HepG2 (cell line): ENCODE data around the gene CCDC69. TPM values are rescaled to one million over a fixed set of nuclear protein-coding genes. Genes with fewer than 3 reads are reported as not detected.

Experiments
- ATAC-seq: fragments of 200-7000 bp; cut with Tn5 transposase; 3 replicates; pipeline ENCODE4 v1.9.1; 2020; ENCODE audit warnings: mild to moderate bottlenecking, moderate library complexity
- BruUV-seq: library from RNA; stranded (reverse); fragments of 400-500 nt; replicated peaks from 2 replicates; lab custom pipeline; 2021; lab: Mats Ljungman, UMichigan
- CTCF ChIA-PET: fragments of 300-600 bp; formaldehyde crosslinking; extraction: SDS; loops from one replicate; lab custom pipeline; 2021; ENCODE audit warnings: low total read pairs, inconsistent platforms, low intra/inter-chr PET ratio; lab: Yijun Ruan, JAX
- POLR2A ChIA-PET: fragments of 350-600 bp; sonication (Branson Sonifier 250); formaldehyde crosslinking; loops from one replicate; lab custom pipeline; 2020; ENCODE audit warnings: antibody characterized with exemption, inconsistent platforms; lab: Yijun Ruan, JAX
- DNase-seq: peaks from one replicate; pipeline ENCODE4 v3.0.0-alpha.2; 2015; ENCODE audit warnings: low spot score
- FAIRE-seq: peaks from 3 replicates; lab custom pipeline; 2011; peaks lifted over from hg19 to GRCh38; lab: Jason Lieb, UNC
- H2AFZ ChIP-seq: one replicate; pipeline ENCODE4 v1.6.1; 2011; ENCODE audit warnings: low read length, inconsistent platforms
- H3K27ac ChIP-seq: fragments of 300-600 bp; 3 replicates; pipeline ENCODE4 v1.8.0; 2011; ENCODE audit warnings: mixed run types, mild to moderate bottlenecking, mixed read lengths, low read length, inconsistent platforms; ENCODE audit not compliant: insufficient read depth; ENCODE audit errors: extremely low read length
- H3K27me3 ChIP-seq, 2 experiments: fragments of 200-600 bp in 1 of 2; 2 replicates in 1 of 2; 3 replicates in 1 of 2; pipeline versions ENCODE4 v1.6.0 to v1.8.0; 2011; ENCODE audit warnings: low read length in 2 of 2, mild to moderate bottlenecking in 2 of 2, moderate library complexity in 2 of 2, inconsistent platforms in 1 of 2; ENCODE audit not compliant: insufficient read depth in 2 of 2, control insufficient read depth in 1 of 2
- H3K36me3 ChIP-seq, 2 experiments: fragments of 200-600 bp in 1 of 2; replicated peaks in 1 of 2; 2 replicates in 1 of 2; 3 replicates in 1 of 2; pipeline versions ENCODE4 v1.5.1 to v1.8.0; 2011; ENCODE audit warnings: low read length in 2 of 2, inconsistent platforms in 1 of 2; ENCODE audit not compliant: insufficient read depth in 2 of 2, control insufficient read depth in 1 of 2
- H3K4me1 ChIP-seq: 2 replicates; pipeline ENCODE4 v1.5.1; 2012; ENCODE audit warnings: low read length, inconsistent platforms; ENCODE audit not compliant: insufficient read depth
- H3K4me2 ChIP-seq: 2 replicates; pipeline ENCODE4 v1.6.0; 2011; ENCODE audit warnings: low read depth, low read length, inconsistent platforms
- H3K4me3 ChIP-seq, 3 experiments: fragments of 200-600 bp in 1 of 3; sonication (generic), shearing (Covaris generic) in 1 of 3; replicated peaks in 1 of 3; 2 replicates each; pipeline ENCODE4 v1.5.1; 2011 to 2016; ENCODE audit warnings: low read length in 3 of 3, inconsistent platforms in 2 of 3, low read depth in 2 of 3, mild to moderate bottlenecking in 2 of 3, control low read depth in 1 of 3, mixed read lengths in 1 of 3; ENCODE audit not compliant: insufficient read depth in 1 of 3
- H3K79me2 ChIP-seq: one replicate; pipeline ENCODE4 v1.6.1; 2011; ENCODE audit warnings: low read length, inconsistent platforms; ENCODE audit not compliant: insufficient read depth
- H3K9ac ChIP-seq: 2 replicates; pipeline ENCODE4 v1.6.0; 2011; ENCODE audit warnings: mild to moderate bottlenecking, low read depth, low read length, inconsistent platforms; ENCODE audit not compliant: insufficient read depth
- H3K9me3 ChIP-seq: 2 replicates; pipeline ENCODE4 v1.5.1; 2012; ENCODE audit warnings: mild to moderate bottlenecking, low read length
- H4K20me1 ChIP-seq: 2 replicates; pipeline ENCODE4 v1.6.0; 2011; ENCODE audit warnings: inconsistent platforms, mild to moderate bottlenecking, low read length, moderate library complexity; ENCODE audit not compliant: insufficient read depth
- AHR ChIP-seq: IDR thresholded peaks from 2 replicates; pipeline ENCODE4 v1.6.1; 2018; ENCODE audit warnings: missing genetic modification reagents, missing compliant biosample characterization
- CSRNP1 ChIP-seq: sonication (generic); formaldehyde crosslinking; IDR thresholded peaks from 2 replicates; pipeline ENCODE4 v1.8.1; 2023; ENCODE audit warnings: mild to moderate bottlenecking, missing genetic modification reagents
- ETV5 ChIP-seq: IDR thresholded peaks from 2 replicates; pipeline ENCODE4 v1.6.1; 2018; ENCODE audit warnings: missing biosample characterization, missing genetic modification reagents, inconsistent platforms, borderline replicate concordance
- GTF3A ChIP-seq: sonication (generic); formaldehyde crosslinking; conservative IDR thresholded peaks from 2 replicates; pipeline ENCODE4 v1.4.0; 2020; ENCODE audit warnings: mild to moderate bottlenecking, missing genetic modification reagents
- NFYB ChIP-seq: sonication (generic); formaldehyde crosslinking; IDR thresholded peaks from 2 replicates; pipeline ENCODE4 v1.4.0; 2020; ENCODE audit warnings: missing genetic modification reagents
- NR2F1 ChIP-seq, 2 experiments: fragments of 450-650 bp in 1 of 2; formaldehyde crosslinking in 1 of 2; IDR thresholded peaks; 2 replicates each; pipeline versions ENCODE4 v1.5.0 to v1.6.1; 2016 to 2020; ENCODE audit warnings: mild to moderate bottlenecking in 1 of 2, missing compliant biosample characterization in 1 of 2, missing genetic modification reagents in 1 of 2, moderate library complexity in 1 of 2
- POLR2A ChIP-seq, 2 experiments: IDR thresholded peaks; 2 replicates each; pipeline ENCODE4 v1.6.1; 2011; ENCODE audit warnings: low read depth in 2 of 2, low read length in 2 of 2, mild to moderate bottlenecking in 1 of 2, moderate library complexity in 1 of 2; ENCODE audit not compliant: insufficient read depth in 1 of 2
- RBFOX2 ChIP-seq: fragments of 200-400 bp; formaldehyde crosslinking; IDR thresholded peaks from 2 replicates; pipeline ENCODE4 v1.6.1; 2017; ENCODE audit warnings: low read depth, mild to moderate bottlenecking, low read length
- SOX13 ChIP-seq, 3 experiments: fragments of 450-650 bp in 1 of 3; sonication (generic) in 1 of 3; formaldehyde crosslinking in 1 of 3; IDR thresholded peaks in 2 of 3; conservative IDR thresholded peaks in 1 of 3; 2 replicates each; pipeline versions ENCODE4 v1.5.0 to v1.6.1; 2016 to 2020; ENCODE audit warnings: antibody characterized with exemption in 1 of 3, mild to moderate bottlenecking in 1 of 3, missing compliant biosample characterization in 1 of 3, missing genetic modification reagents in 1 of 3, moderate library complexity in 1 of 3
- TERF1 ChIP-seq: sonication (generic); formaldehyde crosslinking; IDR thresholded peaks from 2 replicates; pipeline ENCODE4 v1.8.0; 2022; ENCODE audit warnings: mild to moderate bottlenecking, missing genetic modification reagents, moderate library complexity
- ZNF142 ChIP-seq: sonication (generic); formaldehyde crosslinking; IDR thresholded peaks from 2 replicates; pipeline ENCODE4 v1.4.0; 2020; ENCODE audit warnings: missing genetic modification reagents
- ZSCAN29 ChIP-seq: sonication (generic); formaldehyde crosslinking; conservative IDR thresholded peaks from 2 replicates; pipeline ENCODE4 v1.4.0; 2020; ENCODE audit warnings: mild to moderate bottlenecking, missing genetic modification reagents
- WGBS: methylation state at CpG from one replicate; pipeline ENCODE4 v1.1.6; 2017; ENCODE audit warnings: low lambda C conversion rate; 5-methylcytosine and 5-hydroxymethylcytosine counted together
- in situ Hi-C: cut with HindIII; loops from 2 replicates; pipeline ENCODE4 v1.10.0; 2017; ENCODE audit warnings: low pct_unique_long_range_greater_than_20kb; ENCODE audit not compliant: extremely low pct_ligation_motif_present
- intact Hi-C: fragments of 100-400 bp; cut with micrococcal nuclease; formaldehyde crosslinking; loops from one replicate; pipeline ENCODE4 v1.10.0; 2022; ENCODE audit not compliant: unreplicated experiment
- polyA plus RNA-seq, 8 experiments: library from polyadenylated mRNA; depleted of rRNA in 3 of 8; stranded (reverse) in 7 of 8; unstranded in 1 of 8; fragments of >200 nt; fragmentation: Illumina TruSeq in 4 of 8; extraction: Trizol in 4 of 8; gene quantifications; 2 replicates each; pipeline versions ENCODE4 v1.2.1 to v1.2.3, GENCODE V29; 2011 to 2016; ENCODE audit warnings: low read depth in 4 of 8, missing spikeins in 1 of 8, mixed read lengths in 1 of 8; ENCODE audit not compliant: insufficient read depth in 1 of 8
- total RNA-seq, 5 experiments: library from RNA; depleted of rRNA; stranded (reverse); fragments of >200 nt; fragmentation: Illumina TruSeq; extraction: Trizol; gene quantifications; 2 replicates each; pipeline ENCODE4 v1.2.3, GENCODE V29; 2016; ENCODE audit warnings: low read depth in 1 of 5

CCDC69 gene
- total and polyA plus RNA-seq, 2 of the 13 experiments (the other 11 are each of a cell fraction or from before 2014, with no cell fraction given) = 12.2 to 45.2 TPM

- TF ChIP-seq ZNF142 (CRISPR knock-in tag) (no peak), SOX13 (IDR thresholded peaks at IDR 0.05) (no peak), SOX13 (CRISPR knock-in tag; conservative IDR thresholded peaks at IDR 0.05 in 1 of 2, IDR thresholded peaks at IDR 0.05 in 1 of 2) (no peak)
These were observed 26.6 kb upstream of the CCDC69 start (continued) for GRCh38 chr5:151250346-151251000.

- no peaks in the 10 kb centered on the region for H4K20me1 ChIP-seq
- peak overlapping the region; percentile 97 for H3K4me2 ChIP-seq
- 97% methylated on average over 5 of the region's 5 CpGs for WGBS
- intact Hi-C loops = no loop called here
- in situ Hi-C loops = loop anchor here (10.0 kb wide), 1 partner anchor 204 kb away; no protein-coding TSS in a partner anchor
- H3K4me3 ChIP-seq = peak overlapping the region in 2 of 3 experiments; percentile 19 to 70; a peak in 2 of 6 replicates
- DNase-seq (no peak), ATAC-seq (no peak), FAIRE-seq (no peak)
- no peak overlapping the region for H2AFZ ChIP-seq
- no TSS peak for BruUV-seq
- CTCF ChIA-PET = no interaction called here
- no peak overlapping the region for H3K27ac ChIP-seq
- H3K36me3 ChIP-seq = no peaks in the 10 kb centered on the region
- H3K4me1 ChIP-seq = peaks cover 25% of the 10 kb centered on the region
- peaks cover 22% of the 10 kb centered on the region for H3K79me2 ChIP-seq
- POLR2A ChIA-PET = interaction anchor here (2.1 kb wide), 1 partner anchor 15 kb away, joined by 13 read pairs; no protein-coding TSS in a partner anchor
- no peaks in the 10 kb centered on the region; a peak in 1 of 5 replicates for H3K27me3 ChIP-seq
- H3K9ac ChIP-seq = no peak overlapping the region
- H3K9me3 ChIP-seq = no peaks in the 10 kb centered on the region
- TF ChIP-seq GTF3A (CRISPR knock-in tag) = no peak
- no peak for TF ChIP-seq ETV5 (CRISPR knock-in tag)
- no peak for TF ChIP-seq TERF1 (CRISPR knock-in tag)
- TF ChIP-seq RBFOX2 = 0 out of 2 replicates have a peak, but pooled peaks have one; percentile 19
- 0 out of 4 replicates have a peak, but pooled peaks of 1 of the 2 experiments have one; percentile 5 for TF ChIP-seq POLR2A (IDR thresholded peaks at IDR 0.05; ENCODE audit: insufficient read depth in 1 of 2, low read depth in 2 of 2, low read length in 2 of 2)
- TF ChIP-seq NR2F1 (CRISPR knock-in tag; IDR thresholded peaks at IDR 0.05) = no peak
- TF ChIP-seq CSRNP1 (CRISPR knock-in tag) = no peak
- no peak for TF ChIP-seq ZSCAN29
- no peak for TF ChIP-seq NFYB
- no peak for TF ChIP-seq AHR (CRISPR knock-in tag)
These were observed 25.4 kb upstream of the CCDC69 start for GRCh38 chr5:151249281-151249680.
